ENCODE measurements around the gene SP1.
"Not testable (repeated sequence)": the region's sequence is repeated elsewhere in the genome, so short reads cannot be mapped to it uniquely, and the experiment has no call there.

Gene SP1

GRCh38 chr12:53358836-53359419, 21.0 kb upstream of the SP1 start:
- Histone ChIP-seq H2AFZ (ENCODE audit: low read depth, low read length) (no peak overlapping the region), H3K9me3 (ENCODE audit: insufficient read depth, low read length, severe bottlenecking) (no peaks in the 10 kb centered on the region), H4K20me1 (ENCODE audit: insufficient read depth, low read length) (no peaks in the 10 kb centered on the region), H3K27me3 (ENCODE audit: insufficient read depth, low read length, poor library complexity) (no peaks in the 10 kb centered on the region), H3K4me3 (ENCODE audit: low read depth in 1 of 2, low read length in 2 of 2) (no peak overlapping the region), H3K4me1 (ENCODE audit: insufficient read depth, low read length) (no peaks in the 10 kb centered on the region), H3K27ac (ENCODE audit: low read length) (no peak overlapping the region), H3K79me2 (ENCODE audit: insufficient read depth, low read length) (no peaks in the 10 kb centered on the region), H3K9ac (ENCODE audit: low read depth, low read length) (no peak overlapping the region), H3K36me3 (ENCODE audit: insufficient read depth, low read length) (no peaks in the 10 kb centered on the region), H3K4me2 (ENCODE audit: insufficient read depth, low read length) (no peak overlapping the region)
- TF ChIP-seq, protein P1, sequence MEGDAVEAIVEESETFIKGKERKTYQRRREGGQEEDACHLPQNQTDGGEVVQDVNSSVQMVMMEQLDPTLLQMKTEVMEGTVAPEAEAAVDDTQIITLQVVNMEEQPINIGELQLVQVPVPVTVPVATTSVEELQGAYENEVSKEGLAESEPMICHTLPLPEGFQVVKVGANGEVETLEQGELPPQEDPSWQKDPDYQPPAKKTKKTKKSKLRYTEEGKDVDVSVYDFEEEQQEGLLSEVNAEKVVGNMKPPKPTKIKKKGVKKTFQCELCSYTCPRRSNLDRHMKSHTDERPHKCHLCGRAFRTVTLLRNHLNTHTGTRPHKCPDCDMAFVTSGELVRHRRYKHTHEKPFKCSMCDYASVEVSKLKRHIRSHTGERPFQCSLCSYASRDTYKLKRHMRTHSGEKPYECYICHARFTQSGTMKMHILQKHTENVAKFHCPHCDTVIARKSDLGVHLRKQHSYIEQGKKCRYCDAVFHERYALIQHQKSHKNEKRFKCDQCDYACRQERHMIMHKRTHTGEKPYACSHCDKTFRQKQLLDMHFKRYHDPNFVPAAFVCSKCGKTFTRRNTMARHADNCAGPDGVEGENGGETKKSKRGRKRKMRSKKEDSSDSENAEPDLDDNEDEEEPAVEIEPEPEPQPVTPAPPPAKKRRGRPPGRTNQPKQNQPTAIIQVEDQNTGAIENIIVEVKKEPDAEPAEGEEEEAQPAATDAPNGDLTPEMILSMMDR (IDR thresholded peaks at IDR 0.05; ENCODE audit: borderline replicate concordance, extremely low read depth, low read length, poor library complexity, severe bottlenecking) = no peak
- no peak for TF ChIP-seq EZH2 (IDR thresholded peaks at IDR 0.05; ENCODE audit: borderline replicate concordance, low read depth, low read length, severe bottlenecking)
- ATAC-seq (ENCODE audit: insufficient read depth, low read depth) = no peak
- DNase-seq = no peak

- not testable (repeated sequence) for H3K79me2 ChIP-seq (ENCODE audit: insufficient read depth, low read length); H3K4me3 ChIP-seq (ENCODE audit: low read depth in 1 of 2, low read length in 2 of 2); H3K4me1 ChIP-seq (ENCODE audit: insufficient read depth, low read length); ATAC-seq (ENCODE audit: insufficient read depth, low read depth); H3K9me3 ChIP-seq (ENCODE audit: insufficient read depth, low read length, severe bottlenecking); H3K27ac ChIP-seq (ENCODE audit: low read length); H3K4me2 ChIP-seq (ENCODE audit: insufficient read depth, low read length); H2AFZ ChIP-seq (ENCODE audit: low read depth, low read length); H3K36me3 ChIP-seq (ENCODE audit: insufficient read depth, low read length); DNase-seq; H3K27me3 ChIP-seq (ENCODE audit: insufficient read depth, low read length, poor library complexity); H4K20me1 ChIP-seq (ENCODE audit: insufficient read depth, low read length); H3K9ac ChIP-seq (ENCODE audit: low read depth, low read length)
Measured at GRCh38 chr12:53361638-53362037, 18.3 kb upstream of the SP1 start.

DNA sequence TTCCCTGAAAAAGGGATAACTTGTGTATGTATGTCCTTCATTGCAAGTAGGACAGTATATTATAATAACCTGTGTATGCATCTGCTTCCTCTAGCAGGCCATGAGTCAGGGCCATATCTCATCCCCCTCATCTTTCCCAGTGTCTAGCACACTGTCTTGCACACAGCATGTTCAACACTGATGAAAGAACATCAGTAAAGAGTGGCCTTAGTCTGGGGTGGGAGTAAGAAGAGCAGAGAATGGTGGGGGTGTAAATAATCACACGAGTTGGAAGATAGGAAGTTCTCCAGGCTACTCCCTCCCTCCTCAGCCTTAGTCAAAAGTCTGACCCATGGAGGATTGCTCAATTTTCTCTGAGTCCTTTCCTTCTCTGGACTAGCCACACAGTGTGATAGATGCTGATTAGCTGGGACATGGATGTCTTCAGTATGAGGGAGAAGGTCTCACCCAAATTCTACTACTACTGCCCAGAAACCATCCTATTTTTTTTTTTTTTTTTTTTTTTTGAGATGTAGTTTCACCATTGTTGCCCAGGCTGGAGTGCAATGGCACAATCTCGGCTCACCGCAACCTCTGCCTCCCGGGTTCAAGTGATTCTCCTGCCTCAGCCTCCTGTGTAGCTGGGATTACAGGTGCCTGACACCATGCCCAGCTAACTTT, 14.6 kb upstream of the SP1 start:
- Histone ChIP-seq H3K9me3 (ENCODE audit: insufficient read depth, low read length, severe bottlenecking) (no peaks in the 10 kb centered on the region), H3K36me3 (ENCODE audit: insufficient read depth, low read length) (no peaks in the 10 kb centered on the region), H3K27me3 (ENCODE audit: insufficient read depth, low read length, poor library complexity) (no peaks in the 10 kb centered on the region), H3K4me2 (ENCODE audit: insufficient read depth, low read length) (no peak overlapping the region), H2AFZ (ENCODE audit: low read depth, low read length) (peak overlapping the region; percentile 14; the same call in 1 of the 2 replicates), H4K20me1 (ENCODE audit: insufficient read depth, low read length) (no peaks in the 10 kb centered on the region), H3K27ac (ENCODE audit: low read length) (no peak overlapping the region), H3K4me3 (ENCODE audit: low read depth in 1 of 2, low read length in 2 of 2) (no peak overlapping the region), H3K9ac (ENCODE audit: low read depth, low read length) (no peak overlapping the region), H3K4me1 (ENCODE audit: insufficient read depth, low read length) (peaks cover 4% of the 10 kb centered on the region), H3K79me2 (ENCODE audit: insufficient read depth, low read length) (no peaks in the 10 kb centered on the region)
- no peak for ATAC-seq (ENCODE audit: insufficient read depth, low read depth)
- no peak for DNase-seq
- no peak for TF ChIP-seq EZH2 (IDR thresholded peaks at IDR 0.05; ENCODE audit: borderline replicate concordance, low read depth, low read length, severe bottlenecking)
- TF ChIP-seq, protein P1 (IDR thresholded peaks at IDR 0.05; ENCODE audit: borderline replicate concordance, extremely low read depth, low read length, poor library complexity, severe bottlenecking) = no peak

- H3K9me3 ChIP-seq (ENCODE audit: insufficient read depth, low read length, severe bottlenecking); H3K27ac ChIP-seq (ENCODE audit: low read length); ATAC-seq (ENCODE audit: insufficient read depth, low read depth); DNase-seq; H3K79me2 ChIP-seq (ENCODE audit: insufficient read depth, low read length); H3K9ac ChIP-seq (ENCODE audit: low read depth, low read length); H2AFZ ChIP-seq (ENCODE audit: low read depth, low read length); H3K27me3 ChIP-seq (ENCODE audit: insufficient read depth, low read length, poor library complexity); H3K4me3 ChIP-seq (ENCODE audit: low read depth in 1 of 2, low read length in 2 of 2); H3K36me3 ChIP-seq (ENCODE audit: insufficient read depth, low read length); H4K20me1 ChIP-seq (ENCODE audit: insufficient read depth, low read length); H3K4me2 ChIP-seq (ENCODE audit: insufficient read depth, low read length): not testable (repeated sequence)
- H3K4me1 ChIP-seq (ENCODE audit: insufficient read depth, low read length) = peaks cover 29% of the 10 kb centered on the region
Measured at GRCh38 chr12:53373554-53374133, 6.3 kb upstream of the SP1 start.

GRCh38 chr12:53374277-53374676, 5.7 kb upstream of the SP1 start:
- not testable (repeated sequence) for H3K79me2 ChIP-seq (ENCODE audit: insufficient read depth, low read length); DNase-seq; ATAC-seq (ENCODE audit: insufficient read depth, low read depth); H3K36me3 ChIP-seq (ENCODE audit: insufficient read depth, low read length); H3K27ac ChIP-seq (ENCODE audit: low read length); H3K9ac ChIP-seq (ENCODE audit: low read depth, low read length); H2AFZ ChIP-seq (ENCODE audit: low read depth, low read length); H3K27me3 ChIP-seq (ENCODE audit: insufficient read depth, low read length, poor library complexity); H3K4me3 ChIP-seq (ENCODE audit: low read depth in 1 of 2, low read length in 2 of 2); H3K4me2 ChIP-seq (ENCODE audit: insufficient read depth, low read length); H4K20me1 ChIP-seq (ENCODE audit: insufficient read depth, low read length); H3K9me3 ChIP-seq (ENCODE audit: insufficient read depth, low read length, severe bottlenecking)
- H3K4me1 ChIP-seq (ENCODE audit: insufficient read depth, low read length) = peaks cover 33% of the 10 kb centered on the region

All from DND-41 (cell line).